H1 (cell line): ENCODE measurements around the gene ITPK1. TPM values are rescaled to one million over a fixed set of nuclear protein-coding genes. Genes with fewer than 3 reads are reported as not detected.

Source experiments
- CTCF ChIA-PET: fragments of 300-600 bp; sonication (Branson Sonifier 250); formaldehyde crosslinking; loops from one replicate; lab custom pipeline; 2021; ENCODE audit not compliant: partially characterized antibody; lab: Charles Lee
- POLR2A ChIA-PET: fragments of 300-600 bp; sonication (Branson Sonifier 250); formaldehyde crosslinking; loops from one replicate; lab custom pipeline; 2021; ENCODE audit warnings: inconsistent platforms; ENCODE audit not compliant: partially characterized antibody; lab: Charles Lee
- DNase-seq, 2 experiments: peaks; one replicate each; pipeline versions ENCODE4 v3.0.0 to v3.0.0-alpha.2; 2010 to 2022; ENCODE audit warnings: low spot score in 2 of 2, low read depth in 1 of 2, mixed read lengths in 1 of 2
- FAIRE-seq: peaks from 2 replicates; lab custom pipeline; 2011; peaks lifted over from hg19 to GRCh38; lab: Jason Lieb, UNC
- H2AFZ ChIP-seq: 2 replicates; pipeline ENCODE4 v1.8.1; 2012; ENCODE audit warnings: low read length, inconsistent platforms
- H2AK5ac ChIP-seq: 2 replicates; pipeline ENCODE4 v1.6.1; 2013; ENCODE audit warnings: low read depth, low read length
- H2BK120ac ChIP-seq: replicated peaks from 2 replicates; pipeline ENCODE3; 2013; ENCODE audit warnings: low read depth, low read length, inconsistent platforms
- H2BK12ac ChIP-seq: 2 replicates; pipeline ENCODE4 v1.6.1; 2013; ENCODE audit warnings: low read depth, low read length
- H2BK15ac ChIP-seq: 2 replicates; pipeline ENCODE4 v1.6.1; 2013; ENCODE audit warnings: low read length
- H2BK20ac ChIP-seq: 2 replicates; pipeline ENCODE4 v1.6.1; 2013; ENCODE audit warnings: low read length
- H2BK5ac ChIP-seq: 2 replicates; pipeline ENCODE4 v1.6.1; 2013; ENCODE audit warnings: low read depth, low read length
- H3K14ac ChIP-seq: 2 replicates; pipeline ENCODE4 v1.6.1; 2013; ENCODE audit warnings: inconsistent platforms; ENCODE audit not compliant: insufficient read length
- H3K18ac ChIP-seq: 2 replicates; pipeline ENCODE4 v1.6.1; 2013; ENCODE audit warnings: low read length; ENCODE audit errors: extremely low read depth
- H3K23ac ChIP-seq: 2 replicates; pipeline ENCODE4 v1.6.1; 2013; ENCODE audit warnings: inconsistent platforms; ENCODE audit not compliant: insufficient read length
- H3K23me2 ChIP-seq: 2 replicates; pipeline ENCODE4 v1.6.1; 2013; ENCODE audit warnings: low read depth, low read length
- H3K27ac ChIP-seq: 2 replicates; pipeline ENCODE4 v1.6.1; 2011; ENCODE audit warnings: low read depth, low read length, inconsistent platforms
- H3K27me3 ChIP-seq, 4 experiments: replicated peaks in 1 of 4; 1 replicate in 1 of 4; 2 replicates in 3 of 4; pipeline versions ENCODE4 v1.6.1 to v1.8.1; 2011 to 2013; ENCODE audit warnings: low read length in 3 of 4, mild to moderate bottlenecking in 3 of 4, inconsistent platforms in 2 of 4, mixed read lengths in 2 of 4, moderate library complexity in 1 of 4; ENCODE audit not compliant: control insufficient read depth in 3 of 4, insufficient read depth in 3 of 4; ENCODE audit errors: extremely low read depth in 1 of 4
- H3K36me3 ChIP-seq, 4 experiments: 2 replicates each; pipeline versions ENCODE4 v1.6.1 to v1.8.1; 2011 to 2013; ENCODE audit warnings: mild to moderate bottlenecking in 4 of 4, low read length in 3 of 4, moderate library complexity in 2 of 4, control low read depth in 1 of 4, inconsistent platforms in 1 of 4; ENCODE audit not compliant: insufficient read depth in 4 of 4, control insufficient read depth in 2 of 4
- H3K4ac ChIP-seq: replicated peaks from 2 replicates; pipeline ENCODE3; 2013; ENCODE audit warnings: low read length, low read depth, mixed read lengths, inconsistent platforms; ENCODE audit not compliant: insufficient read length
- H3K4me1 ChIP-seq, 4 experiments: replicated peaks in 1 of 4; 1 replicate in 1 of 4; 2 replicates in 3 of 4; pipeline versions ENCODE4 v1.6.1 to v1.8.1; 2011 to 2013; ENCODE audit warnings: low read length in 3 of 4, inconsistent platforms in 2 of 4, mixed read lengths in 1 of 4; ENCODE audit not compliant: insufficient read depth in 4 of 4, control insufficient read depth in 3 of 4
- H3K4me2 ChIP-seq, 2 experiments: 2 replicates each; pipeline versions ENCODE4 v1.6.1 to v1.8.1; 2011 to 2013; ENCODE audit warnings: low read depth in 2 of 2, low read length in 2 of 2, control low read depth in 1 of 2, inconsistent platforms in 1 of 2, mild to moderate bottlenecking in 1 of 2; ENCODE audit not compliant: insufficient read depth in 1 of 2
- H3K4me3 ChIP-seq, 4 experiments: fragments of 200-600, 300-600 bp in 1 of 4; sonication (generic), shearing (Covaris generic), sonication (Bioruptor Twin) in 1 of 4; 2 replicates each; pipeline versions ENCODE4 v1.5.1 to v1.8.1; 2011 to 2016; ENCODE audit warnings: low read length in 4 of 4, low read depth in 3 of 4, control low read depth in 2 of 4, inconsistent platforms in 2 of 4, mild to moderate bottlenecking in 2 of 4, mixed read lengths in 1 of 4, moderate library complexity in 1 of 4; ENCODE audit not compliant: insufficient read depth in 2 of 4; ENCODE audit errors: extremely low read depth in 1 of 4
- H3K56ac ChIP-seq: replicated peaks from 2 replicates; pipeline ENCODE3; 2013; ENCODE audit warnings: low read depth, mild to moderate bottlenecking, mixed read lengths, low read length, inconsistent platforms; ENCODE audit not compliant: insufficient read length
- H3K79me1 ChIP-seq: 2 replicates; pipeline ENCODE4 v1.6.1; 2013; ENCODE audit warnings: low read depth, low read length, control low read depth
- H3K79me2 ChIP-seq, 2 experiments: 2 replicates each; pipeline versions ENCODE4 v1.6.1 to v1.8.1; 2012 to 2013; ENCODE audit warnings: low read length in 2 of 2, mild to moderate bottlenecking in 2 of 2, inconsistent platforms in 1 of 2; ENCODE audit not compliant: insufficient read depth in 2 of 2, control insufficient read depth in 1 of 2
- H3K9ac ChIP-seq, 4 experiments: replicated peaks in 1 of 4; 1 replicate in 1 of 4; 2 replicates in 3 of 4; pipeline versions ENCODE4 v1.6.1 to v1.8.1; 2011 to 2013; ENCODE audit warnings: low read depth in 3 of 4, low read length in 3 of 4, control low read depth in 2 of 4, mild to moderate bottlenecking in 2 of 4, moderate library complexity in 2 of 4, inconsistent platforms in 1 of 4; ENCODE audit errors: extremely low read depth in 1 of 4
- H3K9me3 ChIP-seq, 2 experiments: 2 replicates each; pipeline versions ENCODE4 v1.6.1 to v1.8.1; 2012 to 2013; ENCODE audit warnings: mild to moderate bottlenecking in 2 of 2, moderate library complexity in 2 of 2, control low read depth in 1 of 2, inconsistent platforms in 1 of 2, low read depth in 1 of 2, low read length in 1 of 2, mixed read lengths in 1 of 2; ENCODE audit not compliant: insufficient read depth in 2 of 2
- H4K20me1 ChIP-seq, 2 experiments: replicated peaks in 1 of 2; 2 replicates each; pipeline versions ENCODE3 to v1.8.1; 2011 to 2013; ENCODE audit warnings: inconsistent platforms in 2 of 2, low read length in 2 of 2, mild to moderate bottlenecking in 1 of 2; ENCODE audit not compliant: insufficient read depth in 2 of 2, control insufficient read depth in 1 of 2
- H4K5ac ChIP-seq: 2 replicates; pipeline ENCODE4 v1.6.1; 2013; ENCODE audit warnings: low read length, low read depth, mixed read lengths, inconsistent platforms; ENCODE audit not compliant: insufficient read length
- H4K8ac ChIP-seq: 2 replicates; pipeline ENCODE4 v1.8.0; 2013; ENCODE audit warnings: mild to moderate bottlenecking, moderate library complexity, low read length, inconsistent platforms; ENCODE audit not compliant: insufficient read depth; ENCODE audit errors: extremely low read depth
- H4K91ac ChIP-seq: replicated peaks from 2 replicates; pipeline ENCODE3; 2013; ENCODE audit warnings: low read length, mixed read lengths, inconsistent platforms; ENCODE audit not compliant: insufficient read length
- BACH1 ChIP-seq: IDR thresholded peaks from 2 replicates; pipeline ENCODE4 v1.6.1; 2012; ENCODE audit warnings: low read length, improper control_type of control experiment
- CBX5 ChIP-seq: fragments of 300-800, 300-1000 bp; sonication (generic); IDR thresholded peaks from 2 replicates; pipeline ENCODE4 v1.7.1; 2016; ENCODE audit warnings: antibody characterized with exemption, low read length, low read depth
- CBX8 ChIP-seq: fragments of 300-800, 300-1000 bp; sonication (generic); IDR thresholded peaks from 2 replicates; pipeline ENCODE4 v1.7.1; 2016; ENCODE audit warnings: low read depth, low read length, borderline replicate concordance
- CREB1 ChIP-seq: IDR thresholded peaks from 2 replicates; pipeline ENCODE4 v1.6.1; 2012; ENCODE audit warnings: inconsistent platforms
- JUND ChIP-seq: IDR thresholded peaks from 2 replicates; pipeline ENCODE4 v1.6.1; 2011; ENCODE audit warnings: mild to moderate bottlenecking, improper control_type of control experiment, low read length
- NANOG ChIP-seq: IDR thresholded peaks from 2 replicates; pipeline ENCODE4 v1.6.1; 2011; ENCODE audit warnings: low read length, low read depth, mild to moderate bottlenecking, inconsistent platforms; ENCODE audit not compliant: insufficient read depth, poor library complexity, severe bottlenecking
- POLR2A ChIP-seq, 2 experiments: IDR thresholded peaks; 1 replicate in 1 of 2; 2 replicates in 1 of 2; pipeline ENCODE4 v1.6.1; 2011; ENCODE audit warnings: low read depth in 2 of 2, low read length in 2 of 2, mild to moderate bottlenecking in 2 of 2; ENCODE audit errors: control extremely low read depth in 1 of 2
- POLR2AphosphoS5 ChIP-seq: IDR thresholded peaks from 2 replicates; pipeline ENCODE4 v1.6.1; 2011; ENCODE audit warnings: low read depth, low read length
- SP1 ChIP-seq: IDR thresholded peaks from 2 replicates; pipeline ENCODE4 v1.6.1; 2011; ENCODE audit warnings: low read depth, low read length
- SP2 ChIP-seq: IDR thresholded peaks from 2 replicates; pipeline ENCODE4 v1.6.1; 2012; ENCODE audit warnings: mild to moderate bottlenecking, low read length, inconsistent platforms
- SRF ChIP-seq: IDR thresholded peaks from 2 replicates; pipeline ENCODE4 v1.6.1; 2011; ENCODE audit warnings: mild to moderate bottlenecking, low read depth, low read length, moderate library complexity
- SUZ12 ChIP-seq: fragments of 200-600 bp; sonication (generic); IDR thresholded peaks from 2 replicates; pipeline ENCODE4 v1.6.1; 2012; ENCODE audit warnings: mild to moderate bottlenecking, inconsistent platforms, low read length, moderate library complexity, mixed read lengths
- TAF7 ChIP-seq: optimal IDR thresholded peaks from 2 replicates; pipeline ENCODE3; 2011; ENCODE audit warnings: low read depth, mild to moderate bottlenecking, inconsistent platforms, low read length, moderate library complexity, borderline replicate concordance
- TBP ChIP-seq: IDR thresholded peaks from 2 replicates; pipeline ENCODE4 v1.6.1; 2011; ENCODE audit warnings: low read depth, low read length, improper control_type of control experiment
- ZNF274 ChIP-seq: IDR thresholded peaks from 2 replicates; pipeline ENCODE4 v1.7.0; 2012; ENCODE audit warnings: low read length, borderline replicate concordance; ENCODE audit errors: extremely low read depth
- WGBS, 2 experiments: shearing (Covaris generic) in 1 of 2; methylation state at CpG; one replicate each; pipeline versions ENCODE4 v1.1.6 to v1.1.7; 2013 to 2015; ENCODE audit warnings: low lambda C conversion rate in 2 of 2, mixed read lengths in 2 of 2, inconsistent platforms in 1 of 2, low coverage in 1 of 2, missing lambda C conversion rate in 1 of 2; ENCODE audit not compliant: insufficient replicate concordance in 2 of 2, insufficient coverage in 1 of 2, insufficient read length in 1 of 2; ENCODE audit errors: extremely low coverage in 1 of 2, missing lambda C conversion rate in 1 of 2; 5-methylcytosine and 5-hydroxymethylcytosine counted together
- polyA plus RNA-seq, 7 experiments: library from polyadenylated mRNA; depleted of rRNA in 3 of 7; stranded (reverse) in 5 of 7; unstranded in 2 of 7; fragments of >200 nt in 5 of 7; fragments of 200-250 nt in 2 of 7; gene quantifications; 1 replicate in 5 of 7; 2 replicates in 1 of 7; 4 replicates in 1 of 7; pipeline versions ENCODE4 v1.2.1 to v1.2.3, GENCODE V29; 2011 to 2013; ENCODE audit warnings: missing spikeins in 2 of 7, mixed read lengths in 2 of 7
- total RNA-seq: library from RNA; stranded (reverse); fragmentation: NEBNext Ultra II Directional; extraction: Animal tissue kit (Norgen Biotek cat#: 25700); gene quantifications from 2 replicates; pipeline ENCODE4 v1.2.1, GENCODE V29; 2021

The ITPK1 gene
- total and polyA plus RNA-seq, 2 of the 8 experiments (the other 6 are each of a cell fraction or from before 2014, with no cell fraction given): 108 to 143 TPM

GRCh38 chr14:93089521-93090269 lies 26.0 kb downstream of the ITPK1 start:
- CTCF ChIA-PET: interaction anchor here (0.7 to 10.6 kb wide), 3 partner anchors 17 to 26 kb away, joined by 3 to 78 read pairs (median 6); no protein-coding TSS in a partner anchor
- H3K36me3 ChIP-seq: no peaks in the 10 kb centered on the region; a peak in 1 of 8 replicates
- peaks cover 45 to 50% of the 10 kb centered on the region in 2 experiments for H4K20me1 ChIP-seq
- no peak overlapping the region for H3K4me2 ChIP-seq
- H2AK5ac ChIP-seq: no peak overlapping the region
- DNase-seq: no peak
- POLR2A ChIA-PET: no interaction called here
- no peak overlapping the region for H2AFZ ChIP-seq
- no peak overlapping the region for H3K14ac ChIP-seq
- 89% methylated on average over 9 of the region's 10 CpGs; no CpG with 5 or more reads in 1 of the 2 experiments for WGBS, 2 experiments
- peak overlapping the region; percentile 52 for H2BK5ac ChIP-seq
- peaks cover 0 to 2% of the 10 kb centered on the region in 2 experiments; a peak in 2 of 4 replicates for H3K9me3 ChIP-seq
- no peak overlapping the region for H3K4me3 ChIP-seq
- H3K27me3 ChIP-seq: no peaks in the 10 kb centered on the region
- no peak overlapping the region for H3K27ac ChIP-seq
- H3K18ac ChIP-seq: no peak overlapping the region
- no peak overlapping the region for H4K5ac ChIP-seq
- peaks cover 0 to 98% of the 10 kb centered on the region in 2 experiments; a peak in 2 of 4 replicates for H3K79me2 ChIP-seq
- no peak overlapping the region for H3K56ac ChIP-seq
- H2BK20ac ChIP-seq: no peak overlapping the region
- H2BK120ac ChIP-seq: no peak overlapping the region
- no peak overlapping the region for H3K23ac ChIP-seq
- no peaks in the 10 kb centered on the region for H3K23me2 ChIP-seq
- H3K79me1 ChIP-seq: peaks cover 46% of the 10 kb centered on the region
- no peak overlapping the region for H3K4ac ChIP-seq
- TF ChIP-seq POLR2A (IDR thresholded peaks at IDR 0.05; ENCODE audit: control extremely low read depth in 1 of 2, low read depth in 2 of 2, low read length in 2 of 2): no peak
- TF ChIP-seq CBX5: no peak
- no peak for TF ChIP-seq CBX8
- TF ChIP-seq SP1: no peak
- no peak for TF ChIP-seq TBP
- TF ChIP-seq POLR2AphosphoS5: no peak
- no peak for TF ChIP-seq CREB1
- no peak for TF ChIP-seq TAF7
- no peak for TF ChIP-seq JUND
- no peak for TF ChIP-seq NANOG
- TF ChIP-seq BACH1: no peak
- no peak for TF ChIP-seq SRF
- TF ChIP-seq SUZ12: no peak
- no peak for TF ChIP-seq SP2
- TF ChIP-seq ZNF274: no peak
- TF ChIP-seq, all 59 proteins: peak for 0
- H3K9ac ChIP-seq: no peak overlapping the region
- no peak overlapping the region for H4K91ac ChIP-seq
- H2BK15ac ChIP-seq: no peak overlapping the region
- H2BK12ac ChIP-seq: no peak overlapping the region
- no peak overlapping the region for H4K8ac ChIP-seq
- peaks cover 0 to 29% (median 12%) of the 10 kb centered on the region in 4 experiments; a peak in 6 of 7 replicates for H3K4me1 ChIP-seq
- FAIRE-seq: no peak
